Heart left ventricle (tissue), 16 donors: Measurements from ENCODE around the gene BMP5. TPM values are rescaled to one million over a fixed set of nuclear protein-coding genes. Genes with fewer than 3 reads are reported as not detected.

Experiments used
- ATAC-seq, 4 donors: fragments of 200-7000 bp; cut with Tn5 transposase; one replicate each; pipeline ENCODE4 v1.9.1; 2020 to 2022; ENCODE audit warnings: moderate library complexity in 4 of 4, mild to moderate bottlenecking in 3 of 4, moderate number of reproducible peaks in 1 of 4
- DNase-seq, 5 donors: peaks; one replicate each; pipeline ENCODE4 v3.0.0-alpha.2; 2020
- H3K27ac ChIP-seq, 12 donors: fragments of 200-600 bp; sonication (generic) in 4 of 12; one replicate each; pipeline versions ENCODE4 v1.5.0 to v1.8.0; 2016 to 2022; ENCODE audit warnings: mild to moderate bottlenecking in 2 of 12
- H3K27me3 ChIP-seq, 9 donors: fragments of 200-600 bp; sonication (generic) in 2 of 9; one replicate each; pipeline versions ENCODE4 v1.5.1 to v1.8.0; 2016 to 2022; ENCODE audit warnings: mild to moderate bottlenecking in 3 of 9
- H3K36me3 ChIP-seq, 9 donors: fragments of 200-600 bp; sonication (generic) in 2 of 9; one replicate each; pipeline versions ENCODE4 v1.5.0 to v1.8.0; 2018 to 2022; ENCODE audit warnings: mild to moderate bottlenecking in 2 of 9
- H3K4me1 ChIP-seq, 12 donors: fragments of 200-600 bp; sonication (generic) in 4 of 12; one replicate each; pipeline versions ENCODE4 v1.5.0 to v1.8.0; 2016 to 2022; ENCODE audit warnings: mild to moderate bottlenecking in 3 of 12
- H3K4me3 ChIP-seq, 12 donors: fragments of 200-600 bp; sonication (generic) in 4 of 12; one replicate each; pipeline versions ENCODE4 v1.5.0 to v1.8.0; 2017 to 2022; ENCODE audit warnings: mild to moderate bottlenecking in 9 of 12, moderate library complexity in 4 of 12
- H3K9me3 ChIP-seq, 12 donors: fragments of 200-600 bp; sonication (generic) in 4 of 12; one replicate each; pipeline versions ENCODE4 v1.5.0 to v1.8.0; 2016 to 2022; ENCODE audit warnings: mild to moderate bottlenecking in 1 of 12
- CTCF ChIP-seq, 12 donors: fragments of 200-600 bp; sonication (generic) in 4 of 12; IDR thresholded peaks; one replicate each; pipeline versions ENCODE4 v1.5.0 to v1.8.0; 2018 to 2022; ENCODE audit warnings: antibody characterized with exemption in 12 of 12, mild to moderate bottlenecking in 5 of 12
- POLR2A ChIP-seq, 2 donors: fragments of 450-650 bp; IDR thresholded peaks; one replicate each; pipeline ENCODE4 v1.6.1; 2017; ENCODE audit warnings: antibody characterized with exemption in 2 of 2, mild to moderate bottlenecking in 2 of 2, moderate library complexity in 2 of 2
- WGBS, 4 donors: extraction: QIAGEN DNeasy Blood & Tissue Kit in 2 of 4; methylation state at CpG; one replicate each; pipeline versions ENCODE4 v1.1.5 to v1.1.7; 2013 to 2018; 5-methylcytosine and 5-hydroxymethylcytosine counted together
- intact Hi-C, 10 donors: fragments of 100-400 bp; cut with DNase I; formaldehyde crosslinking; loops; one replicate each; pipeline versions ENCODE4 v1.11.1 to v1.14.2; 2022
- polyA plus RNA-seq, 2 donors: library from polyadenylated mRNA; stranded (reverse); fragments of 200-250 nt; gene quantifications; one replicate each; pipeline ENCODE4 v1.2.3, GENCODE V29; 2013
- total RNA-seq, 9 donors: library from RNA; depleted of rRNA in 2 of 9; stranded (reverse); fragments of >200 nt in 2 of 9; fragmentation: NEBNext Ultra II Directional in 3 of 9; extraction: Animal tissue kit (Norgen Biotek cat#: 25700) in 3 of 9; gene quantifications; one replicate each; pipeline versions ENCODE4 v1.1.0 to v1.2.4, GENCODE V29; 2016 to 2023
- donor health status: ischemic (EF 13 %, LVEDD 7.1; RV severe dilation, severe dysfunction).
- donor health status: healthy with polysubstance abuse.
- donor health status: DM: no; HTN: yes; CAD: no.
- donor health status: DM: no; HTN: no; CAD: no.
- donor health status: ischemic (EF 25% LVEDD 6.9; RV normal size, moderate dysfunction).
- donor health status: ischemic (EF 25% LVEDD 5.7; RV mildly dilated, moderate dysfunction).
- donor health status: healthy.
- donor health status: DM: yes; HTN: yes; CAD: no.
- donor health status: ischemic (EF 35%, LVEDD 5.7; RV mildly dilated, moderate dysfunction).
- donor health status: nonischemic (EF 11% LVEDD 7.7; RV severe dilation, severe dysfunction).
- donor health status: DM: yes; HTN: yes; CAD: no.
- donor health status: PGD.
- donor health status: ischemic (EF 29% LVEDD 5.4; RV normal size, mild dysfunction).
- donor health status: nonischemic (EF 23%, LVEDD 6.1; RV moderate dilation, normal function).

Gene BMP5
- total and polyA plus RNA-seq, 11 donors: 0.86 to 5.8 (median 2.2) TPM

- Histone ChIP-seq H3K27me3 (no peaks in the 10 kb centered on the region), H3K9me3 (no peaks in the 10 kb centered on the region), H3K4me1 (no peaks in the 10 kb centered on the region), H3K36me3 (no peaks in the 10 kb centered on the region), H3K27ac (no peak overlapping the region), H3K4me3 (no peak overlapping the region)
- intact Hi-C loops: no loop called here
- TF ChIP-seq POLR2A (IDR thresholded peaks at IDR 0.05) (no peak), CTCF (IDR thresholded peaks at IDR 0.05) (no peak)
- ATAC-seq (no peak), DNase-seq (no peak)
- 35 to 54% (median 49%) methylated on average over 1 of the region's 1 CpG for WGBS, 4 donors
These were observed 7.2 kb downstream of the BMP5 start for GRCh38 chr6:55868176-55868575.

- DNase-seq (no peak), ATAC-seq (no peak)
- Histone ChIP-seq H3K27me3 (no peaks in the 10 kb centered on the region), H3K9me3 (no peaks in the 10 kb centered on the region), H3K27ac (no peak overlapping the region), H3K4me3 (no peak overlapping the region), H3K36me3 (no peaks in the 10 kb centered on the region), H3K4me1 (no peaks in the 10 kb centered on the region)
- TF ChIP-seq POLR2A (IDR thresholded peaks at IDR 0.05) (no peak), CTCF (IDR thresholded peaks at IDR 0.05) (no peak)
- intact Hi-C loops: no loop called here
- WGBS, 4 donors: 54 to 67% (median 64%) methylated on average over 2 of the region's 2 CpGs
These were observed 9.3 kb downstream of the BMP5 start for GRCh38 chr6:55866128-55866527.

GRCh38 chr6:55853008-55854001 is 22.1 kb downstream of the BMP5 start:
- DNase-seq (no peak), ATAC-seq (no peak)
- Histone ChIP-seq H3K27me3 (no peaks in the 10 kb centered on the region), H3K36me3 (no peaks in the 10 kb centered on the region), H3K27ac (no peak overlapping the region), H3K4me1 (no peaks in the 10 kb centered on the region), H3K9me3 (peaks cover 0 to under 1% (median 0%) of the 10 kb centered on the region in 12 donors), H3K4me3 (no peak overlapping the region)
- intact Hi-C loops: no loop called here
- no peak for TF ChIP-seq CTCF (IDR thresholded peaks at IDR 0.05)
- TF ChIP-seq POLR2A (IDR thresholded peaks at IDR 0.05): no peak
- 88 to 91% (median 89%) methylated on average over 7 of the region's 7 CpGs for WGBS, 4 donors

GRCh38 chr6:55841341-55841740 is 34.0 kb downstream of the BMP5 start:
- Histone ChIP-seq H3K4me1 (no peaks in the 10 kb centered on the region), H3K9me3 (peaks cover 0 to 4% (median 0%) of the 10 kb centered on the region in 12 donors), H3K27ac (no peak overlapping the region), H3K36me3 (no peaks in the 10 kb centered on the region), H3K4me3 (no peak overlapping the region), H3K27me3 (no peaks in the 10 kb centered on the region)
- no peak for ATAC-seq
- TF ChIP-seq POLR2A (IDR thresholded peaks at IDR 0.05) (no peak), CTCF (IDR thresholded peaks at IDR 0.05) (no peak)
- DNase-seq: no peak
- intact Hi-C loops: no loop called here
